K562 (cell line): ENCODE data around the gene MALAT1. TPM values are rescaled to one million over a fixed set of nuclear protein-coding genes. Genes with fewer than 3 reads are reported as not detected.

Experiments used
- CSDE1 ChIP-seq, 2 experiments: fragments of 450-650 bp; IDR thresholded peaks; 2 replicates each; pipeline ENCODE4 v1.6.1; 2016; ENCODE audit warnings: mild to moderate bottlenecking in 1 of 2
- ILK ChIP-seq: fragments of 450-650 bp; IDR thresholded peaks from 2 replicates; pipeline ENCODE4 v1.6.1; 2016; ENCODE audit warnings: missing genetic modification characterization, low read depth, mild to moderate bottlenecking, missing compliant biosample characterization, moderate library complexity, borderline replicate concordance
- MXI1 ChIP-seq: IDR thresholded peaks from 2 replicates; pipeline ENCODE4 v1.6.1; 2011; ENCODE audit warnings: low read depth, mild to moderate bottlenecking, improper control_type of control experiment, low read length
- MYNN ChIP-seq, 2 experiments: sonication (generic); formaldehyde crosslinking in 1 of 2; IDR thresholded peaks; 2 replicates each; pipeline versions ENCODE4 v1.5.0 to v1.6.1; 2016 to 2020; ENCODE audit warnings: antibody characterized with exemption in 1 of 2, missing genetic modification reagents in 1 of 2
- RB1 ChIP-seq: fragments of 450-650 bp; IDR thresholded peaks from 2 replicates; pipeline ENCODE4 v1.6.1; 2017; ENCODE audit warnings: low read depth, mild to moderate bottlenecking
- RUNX1 ChIP-seq: sonication (generic); IDR thresholded peaks from 2 replicates; pipeline ENCODE4 v1.6.1; 2016; ENCODE audit warnings: antibody characterized with exemption, low read depth
- polyA plus RNA-seq, 8 experiments: library from polyadenylated mRNA; depleted of rRNA in 4 of 8; stranded (reverse) in 5 of 8; unstranded in 3 of 8; fragments of >200 nt; fragmentation: Nextera tagmentation in 2 of 8; fragmentation: Illumina TruSeq in 1 of 8; extraction: Ambion mirVana in 2 of 8; extraction: Trizol in 1 of 8; gene quantifications; 2 replicates each; pipeline versions ENCODE4 v1.2.1 to v1.2.3, GENCODE V29; 2011 to 2014; ENCODE audit warnings: inconsistent platforms in 1 of 8, missing spikeins in 1 of 8
- total RNA-seq, 7 experiments: library from RNA; depleted of rRNA in 6 of 7; stranded (reverse); fragments of >200 nt in 6 of 7; fragmentation: Illumina TruSeq in 2 of 7; extraction: Trizol in 2 of 7; gene quantifications; 2 replicates each; pipeline versions ENCODE4 v1.2.1 to v1.2.3, GENCODE V29; 2011 to 2021; ENCODE audit warnings: low replicate concordance in 1 of 7
- TF ChIP-seq, protein P1 (sequence below): fragments of 450-650 bp; IDR thresholded peaks from 2 replicates; pipeline ENCODE4 v1.6.1; 2016; ENCODE audit warnings: mild to moderate bottlenecking, moderate library complexity
- TF ChIP-seq, protein P2 (sequence below): fragments of 450-650 bp; conservative IDR thresholded peaks from 2 replicates; pipeline ENCODE4 v1.6.1; 2016; ENCODE audit warnings: missing genetic modification characterization, low read depth, mild to moderate bottlenecking, missing compliant biosample characterization, moderate library complexity
- TF ChIP-seq, protein P3 (sequence below): sonication (generic); formaldehyde crosslinking; IDR thresholded peaks from 2 replicates; pipeline ENCODE4 v1.8.0; 2023; ENCODE audit warnings: mild to moderate bottlenecking, missing genetic modification reagents
- TF ChIP-seq, protein P4 (sequence below): fragments of 250-450 bp; sonication (Bioruptor Pico); IDR thresholded peaks from 2 replicates; pipeline ENCODE4 v1.9.0; 2021; ENCODE audit warnings: mild to moderate bottlenecking, inconsistent platforms

The MALAT1 gene
- total and polyA plus RNA-seq, 9 of the 15 experiments (the other 6 are each of a cell fraction or from before 2014, with no cell fraction given) = 363 to 8,715 (median 2,351) TPM

DNA sequence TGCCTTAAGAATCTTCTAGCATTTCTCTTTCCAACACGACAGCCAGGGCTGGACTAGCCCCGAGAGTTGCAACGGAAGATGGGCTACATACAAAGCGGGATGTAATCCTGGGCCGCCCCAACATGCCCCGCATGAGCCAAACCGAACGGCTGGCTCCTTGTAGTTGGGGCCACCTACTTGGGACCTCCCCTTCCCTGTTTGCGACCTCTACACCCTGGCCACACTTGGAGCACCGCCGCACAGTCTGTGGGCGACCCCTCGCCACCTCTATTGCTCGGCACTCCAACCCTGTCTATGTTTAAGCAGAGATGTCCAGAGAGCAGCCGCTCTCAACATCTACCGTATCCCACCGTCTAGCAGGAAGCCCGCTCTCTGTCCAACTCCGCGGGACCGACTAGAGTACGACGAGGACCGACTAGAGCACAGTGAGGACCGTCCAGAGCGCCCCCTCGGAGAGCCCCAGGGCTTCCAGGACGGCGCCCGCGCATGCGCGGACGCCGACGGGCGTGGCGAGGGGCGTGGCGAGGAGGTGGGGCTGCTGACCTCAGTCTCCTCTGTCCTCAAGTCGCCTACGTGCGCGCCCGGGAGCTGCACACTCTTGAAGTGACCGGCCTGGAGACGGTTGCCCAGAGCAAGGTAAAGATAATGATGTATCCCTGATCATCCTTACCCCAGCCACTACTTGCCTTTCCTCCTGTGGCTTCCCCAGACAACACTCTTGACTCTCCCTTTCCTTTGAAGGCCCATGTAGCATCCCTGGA is 44.0 kb upstream of the MALAT1 start (continued):
- TF ChIP-seq, protein P1, sequence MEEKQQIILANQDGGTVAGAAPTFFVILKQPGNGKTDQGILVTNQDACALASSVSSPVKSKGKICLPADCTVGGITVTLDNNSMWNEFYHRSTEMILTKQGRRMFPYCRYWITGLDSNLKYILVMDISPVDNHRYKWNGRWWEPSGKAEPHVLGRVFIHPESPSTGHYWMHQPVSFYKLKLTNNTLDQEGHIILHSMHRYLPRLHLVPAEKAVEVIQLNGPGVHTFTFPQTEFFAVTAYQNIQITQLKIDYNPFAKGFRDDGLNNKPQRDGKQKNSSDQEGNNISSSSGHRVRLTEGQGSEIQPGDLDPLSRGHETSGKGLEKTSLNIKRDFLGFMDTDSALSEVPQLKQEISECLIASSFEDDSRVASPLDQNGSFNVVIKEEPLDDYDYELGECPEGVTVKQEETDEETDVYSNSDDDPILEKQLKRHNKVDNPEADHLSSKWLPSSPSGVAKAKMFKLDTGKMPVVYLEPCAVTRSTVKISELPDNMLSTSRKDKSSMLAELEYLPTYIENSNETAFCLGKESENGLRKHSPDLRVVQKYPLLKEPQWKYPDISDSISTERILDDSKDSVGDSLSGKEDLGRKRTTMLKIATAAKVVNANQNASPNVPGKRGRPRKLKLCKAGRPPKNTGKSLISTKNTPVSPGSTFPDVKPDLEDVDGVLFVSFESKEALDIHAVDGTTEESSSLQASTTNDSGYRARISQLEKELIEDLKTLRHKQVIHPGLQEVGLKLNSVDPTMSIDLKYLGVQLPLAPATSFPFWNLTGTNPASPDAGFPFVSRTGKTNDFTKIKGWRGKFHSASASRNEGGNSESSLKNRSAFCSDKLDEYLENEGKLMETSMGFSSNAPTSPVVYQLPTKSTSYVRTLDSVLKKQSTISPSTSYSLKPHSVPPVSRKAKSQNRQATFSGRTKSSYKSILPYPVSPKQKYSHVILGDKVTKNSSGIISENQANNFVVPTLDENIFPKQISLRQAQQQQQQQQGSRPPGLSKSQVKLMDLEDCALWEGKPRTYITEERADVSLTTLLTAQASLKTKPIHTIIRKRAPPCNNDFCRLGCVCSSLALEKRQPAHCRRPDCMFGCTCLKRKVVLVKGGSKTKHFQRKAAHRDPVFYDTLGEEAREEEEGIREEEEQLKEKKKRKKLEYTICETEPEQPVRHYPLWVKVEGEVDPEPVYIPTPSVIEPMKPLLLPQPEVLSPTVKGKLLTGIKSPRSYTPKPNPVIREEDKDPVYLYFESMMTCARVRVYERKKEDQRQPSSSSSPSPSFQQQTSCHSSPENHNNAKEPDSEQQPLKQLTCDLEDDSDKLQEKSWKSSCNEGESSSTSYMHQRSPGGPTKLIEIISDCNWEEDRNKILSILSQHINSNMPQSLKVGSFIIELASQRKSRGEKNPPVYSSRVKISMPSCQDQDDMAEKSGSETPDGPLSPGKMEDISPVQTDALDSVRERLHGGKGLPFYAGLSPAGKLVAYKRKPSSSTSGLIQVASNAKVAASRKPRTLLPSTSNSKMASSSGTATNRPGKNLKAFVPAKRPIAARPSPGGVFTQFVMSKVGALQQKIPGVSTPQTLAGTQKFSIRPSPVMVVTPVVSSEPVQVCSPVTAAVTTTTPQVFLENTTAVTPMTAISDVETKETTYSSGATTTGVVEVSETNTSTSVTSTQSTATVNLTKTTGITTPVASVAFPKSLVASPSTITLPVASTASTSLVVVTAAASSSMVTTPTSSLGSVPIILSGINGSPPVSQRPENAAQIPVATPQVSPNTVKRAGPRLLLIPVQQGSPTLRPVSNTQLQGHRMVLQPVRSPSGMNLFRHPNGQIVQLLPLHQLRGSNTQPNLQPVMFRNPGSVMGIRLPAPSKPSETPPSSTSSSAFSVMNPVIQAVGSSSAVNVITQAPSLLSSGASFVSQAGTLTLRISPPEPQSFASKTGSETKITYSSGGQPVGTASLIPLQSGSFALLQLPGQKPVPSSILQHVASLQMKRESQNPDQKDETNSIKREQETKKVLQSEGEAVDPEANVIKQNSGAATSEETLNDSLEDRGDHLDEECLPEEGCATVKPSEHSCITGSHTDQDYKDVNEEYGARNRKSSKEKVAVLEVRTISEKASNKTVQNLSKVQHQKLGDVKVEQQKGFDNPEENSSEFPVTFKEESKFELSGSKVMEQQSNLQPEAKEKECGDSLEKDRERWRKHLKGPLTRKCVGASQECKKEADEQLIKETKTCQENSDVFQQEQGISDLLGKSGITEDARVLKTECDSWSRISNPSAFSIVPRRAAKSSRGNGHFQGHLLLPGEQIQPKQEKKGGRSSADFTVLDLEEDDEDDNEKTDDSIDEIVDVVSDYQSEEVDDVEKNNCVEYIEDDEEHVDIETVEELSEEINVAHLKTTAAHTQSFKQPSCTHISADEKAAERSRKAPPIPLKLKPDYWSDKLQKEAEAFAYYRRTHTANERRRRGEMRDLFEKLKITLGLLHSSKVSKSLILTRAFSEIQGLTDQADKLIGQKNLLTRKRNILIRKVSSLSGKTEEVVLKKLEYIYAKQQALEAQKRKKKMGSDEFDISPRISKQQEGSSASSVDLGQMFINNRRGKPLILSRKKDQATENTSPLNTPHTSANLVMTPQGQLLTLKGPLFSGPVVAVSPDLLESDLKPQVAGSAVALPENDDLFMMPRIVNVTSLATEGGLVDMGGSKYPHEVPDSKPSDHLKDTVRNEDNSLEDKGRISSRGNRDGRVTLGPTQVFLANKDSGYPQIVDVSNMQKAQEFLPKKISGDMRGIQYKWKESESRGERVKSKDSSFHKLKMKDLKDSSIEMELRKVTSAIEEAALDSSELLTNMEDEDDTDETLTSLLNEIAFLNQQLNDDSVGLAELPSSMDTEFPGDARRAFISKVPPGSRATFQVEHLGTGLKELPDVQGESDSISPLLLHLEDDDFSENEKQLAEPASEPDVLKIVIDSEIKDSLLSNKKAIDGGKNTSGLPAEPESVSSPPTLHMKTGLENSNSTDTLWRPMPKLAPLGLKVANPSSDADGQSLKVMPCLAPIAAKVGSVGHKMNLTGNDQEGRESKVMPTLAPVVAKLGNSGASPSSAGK = peak; percentile 29; the same call in 1 of the 2 replicates
- TF ChIP-seq, protein P2, sequence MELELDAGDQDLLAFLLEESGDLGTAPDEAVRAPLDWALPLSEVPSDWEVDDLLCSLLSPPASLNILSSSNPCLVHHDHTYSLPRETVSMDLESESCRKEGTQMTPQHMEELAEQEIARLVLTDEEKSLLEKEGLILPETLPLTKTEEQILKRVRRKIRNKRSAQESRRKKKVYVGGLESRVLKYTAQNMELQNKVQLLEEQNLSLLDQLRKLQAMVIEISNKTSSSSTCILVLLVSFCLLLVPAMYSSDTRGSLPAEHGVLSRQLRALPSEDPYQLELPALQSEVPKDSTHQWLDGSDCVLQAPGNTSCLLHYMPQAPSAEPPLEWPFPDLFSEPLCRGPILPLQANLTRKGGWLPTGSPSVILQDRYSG (tag) = no peak
- TF ChIP-seq, protein P3, sequence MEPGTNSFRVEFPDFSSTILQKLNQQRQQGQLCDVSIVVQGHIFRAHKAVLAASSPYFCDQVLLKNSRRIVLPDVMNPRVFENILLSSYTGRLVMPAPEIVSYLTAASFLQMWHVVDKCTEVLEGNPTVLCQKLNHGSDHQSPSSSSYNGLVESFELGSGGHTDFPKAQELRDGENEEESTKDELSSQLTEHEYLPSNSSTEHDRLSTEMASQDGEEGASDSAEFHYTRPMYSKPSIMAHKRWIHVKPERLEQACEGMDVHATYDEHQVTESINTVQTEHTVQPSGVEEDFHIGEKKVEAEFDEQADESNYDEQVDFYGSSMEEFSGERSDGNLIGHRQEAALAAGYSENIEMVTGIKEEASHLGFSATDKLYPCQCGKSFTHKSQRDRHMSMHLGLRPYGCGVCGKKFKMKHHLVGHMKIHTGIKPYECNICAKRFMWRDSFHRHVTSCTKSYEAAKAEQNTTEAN = no peak
- TF ChIP-seq MYNN (IDR thresholded peaks at IDR 0.05) (peak; percentile 52; the same call in 1 of the 2 replicates), MYNN (CRISPR knock-in tag; IDR thresholded peaks at IDR 0.05) (no peak), RUNX1 (no peak), MXI1 (no peak), RB1 (no peak), ILK (tag) (no peak), CSDE1 (IDR thresholded peaks at IDR 0.05) (no peak)
- TF ChIP-seq, protein P4, sequence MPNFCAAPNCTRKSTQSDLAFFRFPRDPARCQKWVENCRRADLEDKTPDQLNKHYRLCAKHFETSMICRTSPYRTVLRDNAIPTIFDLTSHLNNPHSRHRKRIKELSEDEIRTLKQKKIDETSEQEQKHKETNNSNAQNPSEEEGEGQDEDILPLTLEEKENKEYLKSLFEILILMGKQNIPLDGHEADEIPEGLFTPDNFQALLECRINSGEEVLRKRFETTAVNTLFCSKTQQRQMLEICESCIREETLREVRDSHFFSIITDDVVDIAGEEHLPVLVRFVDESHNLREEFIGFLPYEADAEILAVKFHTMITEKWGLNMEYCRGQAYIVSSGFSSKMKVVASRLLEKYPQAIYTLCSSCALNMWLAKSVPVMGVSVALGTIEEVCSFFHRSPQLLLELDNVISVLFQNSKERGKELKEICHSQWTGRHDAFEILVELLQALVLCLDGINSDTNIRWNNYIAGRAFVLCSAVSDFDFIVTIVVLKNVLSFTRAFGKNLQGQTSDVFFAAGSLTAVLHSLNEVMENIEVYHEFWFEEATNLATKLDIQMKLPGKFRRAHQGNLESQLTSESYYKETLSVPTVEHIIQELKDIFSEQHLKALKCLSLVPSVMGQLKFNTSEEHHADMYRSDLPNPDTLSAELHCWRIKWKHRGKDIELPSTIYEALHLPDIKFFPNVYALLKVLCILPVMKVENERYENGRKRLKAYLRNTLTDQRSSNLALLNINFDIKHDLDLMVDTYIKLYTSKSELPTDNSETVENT (CRISPR knock-in tag) = peak; percentile 54
